Right ventricle myocardium superior (tissue), 1 donor: ENCODE measurements around the gene DCXR. TPM values are rescaled to one million over a fixed set of nuclear protein-coding genes. Genes with fewer than 3 reads are reported as not detected.
A peak's percentile ranks its signal among the peaks of the same experiment; 100 is the strongest.

Experiments used
- ATAC-seq: fragments of 200-7000 bp; cut with Tn5 transposase; one replicate; pipeline ENCODE4 v1.9.1; 2020; ENCODE audit warnings: mild to moderate bottlenecking; ENCODE audit not compliant: poor library complexity
- DNase-seq: peaks from one replicate; pipeline ENCODE4 v3.0.0-alpha.2; 2020
- intact Hi-C: fragments of 100-400 bp; cut with DNase I; formaldehyde crosslinking; loops from one replicate; pipeline ENCODE4 v1.11.2; 2022
- total RNA-seq: library from RNA; stranded (reverse); fragmentation: NEBNext Ultra II Directional; extraction: Animal tissue kit (Norgen Biotek cat#: 25700); gene quantifications from one replicate; pipeline ENCODE4 v1.2.1, GENCODE V29; 2021
- donor health status: DM: no; HTN: yes; CAD: no; lungs with severe emphysema.

Gene DCXR
- total RNA-seq, 1 donor from 2014 or later = 178 TPM

DNA sequence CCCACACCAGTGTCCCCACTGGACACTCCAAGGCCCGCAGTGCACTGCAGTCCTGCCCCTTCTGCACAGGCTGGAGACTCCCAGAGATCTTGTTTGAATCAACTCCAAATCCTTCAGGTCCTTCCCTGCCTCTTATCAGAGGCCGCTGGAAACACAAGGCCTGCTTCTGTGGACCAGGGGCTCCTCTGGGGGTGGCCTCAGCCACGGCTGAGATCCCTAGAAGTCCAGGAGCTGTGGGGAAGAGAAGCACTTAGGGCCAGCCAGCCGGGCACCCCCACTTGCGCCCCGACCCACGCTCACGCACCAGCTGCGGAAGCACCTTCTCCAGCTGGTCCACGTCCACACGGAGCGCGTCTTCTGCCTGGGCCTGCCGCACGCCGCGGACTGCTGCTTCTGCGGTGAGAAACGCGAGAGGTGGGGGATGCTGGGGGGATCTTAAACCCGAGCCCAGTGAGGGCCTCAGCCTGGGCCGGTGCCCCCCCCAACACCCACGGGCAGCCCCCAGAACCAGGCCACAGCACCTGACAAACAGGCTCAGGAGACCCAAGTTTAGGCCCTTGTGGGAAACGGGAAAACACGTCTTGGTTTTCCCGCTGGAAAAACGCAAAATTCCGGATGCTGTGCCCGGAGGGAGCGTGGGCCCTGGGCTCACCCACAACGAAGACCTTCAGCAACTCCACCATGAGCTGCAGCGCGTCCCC lies 18.4 kb downstream of the DCXR start:
- DNase-seq (no peak), ATAC-seq (no peak)
- intact Hi-C loops = no loop called here

- ATAC-seq = no peak
- DNase-seq = no peak
- intact Hi-C loops = no loop called here
Measured at GRCh38 chr17:82018152-82018988, 19.1 kb downstream of the DCXR start.

DNA sequence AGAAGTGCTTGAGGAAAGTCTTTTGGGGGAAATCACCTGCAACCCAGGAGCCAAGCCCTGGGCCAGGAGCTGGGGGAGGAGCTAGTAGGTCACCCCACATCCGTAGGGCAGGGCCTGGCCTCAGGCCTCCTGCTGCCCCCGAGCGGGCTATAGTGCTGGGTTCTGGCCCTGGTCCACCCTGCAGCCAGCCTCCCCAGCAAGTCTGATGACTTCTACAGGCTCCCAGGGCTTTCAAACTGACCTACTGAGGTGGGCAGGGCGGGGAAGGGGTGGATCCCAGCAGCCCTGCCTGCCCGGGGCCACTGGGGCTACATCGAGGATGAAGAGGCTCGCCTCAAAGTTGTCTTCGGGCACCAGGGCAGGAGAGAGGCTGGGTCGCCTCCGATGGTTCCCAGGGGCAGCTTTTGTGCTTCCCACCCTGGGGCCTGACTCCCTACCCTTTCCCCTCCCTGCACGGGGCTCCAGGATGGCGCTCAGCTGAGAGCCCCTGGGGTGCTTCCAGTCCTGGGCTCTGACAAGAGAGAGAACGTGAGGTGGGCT lies 19.8 kb downstream of the DCXR start:
- intact Hi-C loops = no loop called here

GRCh38 chr17:82016875-82017459 lies 20.5 kb downstream of the DCXR start:
- intact Hi-C loops = no loop called here
- no peak for ATAC-seq
- no peak for DNase-seq

More for the DNA sequence above, 19.8 kb downstream of the DCXR start:
- ATAC-seq (no peak), DNase-seq (no peak)

DNA sequence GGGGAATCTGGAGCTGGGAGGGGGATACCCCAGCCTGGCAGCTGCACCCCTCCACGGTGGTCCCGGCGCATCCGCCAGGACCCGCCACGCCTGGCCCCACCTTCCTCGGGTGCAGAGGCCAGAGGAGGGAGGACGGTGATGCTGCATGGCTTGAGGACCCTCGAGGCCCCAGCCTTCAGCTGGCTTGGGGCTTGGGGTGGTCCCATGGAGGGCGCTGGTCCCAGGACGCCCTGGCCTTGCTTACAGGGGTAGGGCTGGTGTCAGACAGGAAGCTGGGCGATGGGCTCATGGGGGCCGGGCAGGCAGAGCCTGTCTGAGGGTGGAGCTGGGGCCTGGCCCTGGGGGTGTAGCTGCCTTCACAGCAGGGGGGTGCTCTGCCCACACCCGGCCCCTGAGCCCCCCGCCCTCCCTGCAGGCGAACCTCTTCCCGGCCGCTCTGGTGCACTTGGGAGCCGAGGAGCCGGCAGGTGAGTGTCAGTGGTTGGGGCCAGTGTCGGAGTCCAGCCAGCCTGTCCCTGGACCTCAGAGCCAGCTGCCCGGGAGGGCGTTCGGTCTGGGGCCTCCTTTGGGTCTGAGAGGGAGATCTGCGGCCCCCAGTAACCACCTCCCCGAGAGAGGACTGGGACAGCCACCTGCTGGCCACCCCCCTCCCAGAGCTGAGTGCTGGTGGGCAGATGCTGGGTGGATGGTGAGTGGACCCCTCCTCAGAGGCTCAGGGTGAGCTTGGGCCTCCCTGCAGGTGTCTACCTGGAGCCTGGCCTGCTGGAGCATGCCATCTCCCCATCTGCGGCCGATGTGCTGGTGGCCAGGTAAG lies 21.2 kb downstream of the DCXR start:
- intact Hi-C loops = no loop called here
- no peak for DNase-seq
- no peak for ATAC-seq

DNA sequence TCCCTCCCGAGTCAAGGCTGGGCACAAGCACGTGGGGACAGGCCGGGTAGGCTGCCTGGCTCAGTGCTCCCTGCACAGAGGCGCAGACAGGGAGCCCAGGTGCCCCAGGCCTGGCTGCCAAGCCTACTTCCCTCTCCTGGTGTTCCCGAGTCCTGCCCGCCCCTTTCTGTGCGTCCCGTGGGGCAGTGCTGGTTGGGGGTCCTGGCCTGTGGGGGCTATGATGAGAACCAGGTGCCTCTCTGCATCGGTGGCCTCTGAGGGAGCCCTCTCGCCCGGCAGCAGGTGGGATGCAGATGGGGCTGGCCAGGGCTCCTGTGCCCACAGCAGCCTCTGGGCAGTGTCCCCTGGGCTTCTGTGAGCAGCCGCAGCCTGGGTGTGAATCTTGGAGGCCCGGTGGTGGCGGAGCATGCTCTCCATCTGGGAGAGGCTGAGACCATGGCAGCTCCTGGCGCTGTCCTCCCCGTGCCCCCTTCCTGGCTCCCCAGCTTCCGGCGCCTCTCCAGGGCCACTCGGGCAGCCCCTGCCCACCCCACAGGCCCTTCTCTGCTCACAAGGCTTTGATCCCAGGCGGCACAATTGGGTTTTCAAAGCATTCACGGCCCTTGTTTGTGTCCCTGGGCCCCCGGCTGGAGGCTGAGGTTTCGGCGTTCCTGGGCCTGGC lies 22.1 kb downstream of the DCXR start:
- no peak for DNase-seq
- ATAC-seq = no peak
- intact Hi-C loops = no loop called here

GRCh38 chr17:82014971-82015310 lies 22.6 kb downstream of the DCXR start:
- ATAC-seq (no peak), DNase-seq (no peak)
- intact Hi-C loops = no loop called here

DNA sequence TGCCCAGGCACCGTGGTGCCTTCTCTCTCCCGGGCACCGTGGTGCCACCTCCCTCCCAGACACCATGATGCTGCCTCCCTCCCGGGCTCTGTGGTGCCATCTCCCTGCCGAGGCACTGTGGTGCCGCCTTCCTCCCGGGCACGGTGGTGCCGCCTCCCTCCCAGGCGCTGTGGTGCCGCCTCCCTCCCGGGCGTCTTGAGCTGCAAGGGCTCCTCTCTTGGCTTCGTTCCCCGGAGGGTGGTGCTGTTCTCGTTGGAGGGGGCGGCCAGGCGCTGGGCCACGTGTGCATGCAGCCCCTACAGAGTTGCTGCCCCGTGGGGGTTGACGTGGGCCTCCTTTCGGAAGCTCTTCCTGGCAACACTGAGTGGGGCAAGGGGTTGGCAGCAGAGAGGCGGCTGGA lies 23.1 kb downstream of the DCXR start:
- ATAC-seq (no peak), DNase-seq (no peak)
- intact Hi-C loops = no loop called here

DNA sequence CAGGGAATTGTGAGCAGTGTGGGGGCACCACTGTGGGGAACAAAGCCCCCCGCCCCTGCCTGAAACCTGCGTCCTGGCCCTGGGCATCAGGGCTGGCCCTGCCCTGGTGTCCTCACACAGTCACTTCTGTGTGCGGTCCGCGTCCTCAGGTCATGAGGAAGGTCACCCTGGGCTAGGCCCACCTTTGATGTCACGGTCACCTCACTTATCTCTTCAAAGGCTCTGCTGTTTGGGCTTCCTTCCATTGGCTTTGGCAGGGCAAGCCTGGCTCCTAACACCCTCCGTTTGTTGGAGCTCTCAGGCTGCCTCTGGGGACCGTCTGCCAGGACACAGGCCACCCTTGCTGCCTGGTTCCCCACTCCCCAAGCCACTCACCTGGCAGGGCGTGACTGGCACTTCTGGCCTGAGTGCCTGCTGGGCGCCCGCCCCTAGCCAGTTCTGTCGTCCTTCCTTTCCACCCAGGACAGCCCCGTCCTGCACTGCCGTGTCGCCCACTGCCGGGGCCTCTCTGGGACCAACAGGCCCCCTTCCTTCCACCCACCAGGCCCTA lies 23.6 kb downstream of the DCXR start:
- intact Hi-C loops = no loop called here
- DNase-seq (peak; percentile 64), ATAC-seq (peak; percentile 72)

- peak; percentile 74 for DNase-seq
- intact Hi-C loops = no loop called here
Measured at GRCh38 chr17:82013341-82013740, 24.2 kb downstream of the DCXR start.

GRCh38 chr17:82012640-82013295 lies 24.7 kb downstream of the DCXR start:
- peak; percentile 63 for DNase-seq
- intact Hi-C loops = no loop called here

More at GRCh38 chr17:82013341-82013740, 24.2 kb downstream of the DCXR start:
- ATAC-seq = peak; percentile 68

GRCh38 chr17:82012261-82012639 lies 25.2 kb downstream of the DCXR start:
- intact Hi-C loops = no loop called here
- no peak for ATAC-seq
- DNase-seq = no peak

More at GRCh38 chr17:82012640-82013295, 24.7 kb downstream of the DCXR start:
- ATAC-seq = peak; percentile 60

GRCh38 chr17:82011617-82012187 lies 25.8 kb downstream of the DCXR start:
- intact Hi-C loops = no loop called here
- ATAC-seq (no peak), DNase-seq (no peak)

DNA sequence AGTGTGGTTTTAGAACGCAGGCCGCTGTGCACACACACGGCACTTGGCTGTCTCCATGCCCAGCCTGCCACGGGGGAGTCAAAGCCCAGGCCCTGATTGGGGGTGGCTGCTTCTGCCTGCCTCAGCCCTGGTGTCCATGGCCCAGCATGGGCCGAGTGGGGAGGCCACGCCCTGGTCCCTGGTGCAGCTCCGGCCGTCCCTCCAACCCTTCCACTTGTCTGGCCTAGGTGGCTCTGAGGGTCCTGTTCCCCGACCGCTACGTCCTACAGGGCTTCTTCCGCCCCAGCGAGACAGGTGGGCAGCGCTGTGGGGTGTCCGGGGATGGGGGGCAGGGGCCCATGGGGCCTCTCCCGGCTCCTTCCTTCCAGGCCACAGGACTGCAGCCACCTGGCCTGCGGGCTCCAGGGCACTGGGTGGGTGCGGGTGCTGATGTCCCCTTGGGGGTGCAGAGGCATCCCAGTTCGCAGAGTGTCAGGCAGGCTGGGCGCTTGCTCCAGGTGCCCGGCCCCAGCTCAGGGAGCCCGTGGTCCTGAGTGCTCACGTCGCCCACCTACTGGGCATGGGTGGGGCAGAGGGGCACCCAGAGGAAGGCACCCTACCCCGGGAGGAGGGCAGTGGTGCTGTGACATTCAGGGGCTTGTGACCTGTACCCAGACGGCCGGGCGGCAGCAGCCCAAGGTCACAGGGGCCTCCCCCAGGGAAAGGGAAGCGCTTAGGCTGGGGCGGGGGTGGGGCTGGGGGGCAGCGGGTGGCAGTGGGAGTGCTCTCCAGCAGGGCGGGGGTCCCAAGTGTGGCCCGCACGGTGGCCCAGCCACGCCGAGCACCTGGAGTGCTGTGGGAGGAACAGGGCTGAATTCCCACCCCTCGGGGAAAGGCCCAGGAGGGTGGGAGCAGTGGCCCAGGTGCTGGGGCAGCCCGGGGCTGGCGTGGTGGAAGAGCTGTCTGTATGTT lies 26.6 kb downstream of the DCXR start:
- intact Hi-C loops = no loop called here
- DNase-seq (no peak), ATAC-seq (no peak)

GRCh38 chr17:82009413-82009812 lies 28.1 kb downstream of the DCXR start:
- DNase-seq (no peak), ATAC-seq (no peak)
- intact Hi-C loops = no loop called here

GRCh38 chr17:82008941-82009405 lies 28.5 kb downstream of the DCXR start:
- peak; percentile 72 for DNase-seq
- ATAC-seq = no peak
- intact Hi-C loops = no loop called here
